ENCODE results near the gene HM13.
"Not testable (repeated sequence)": the region's sequence is repeated elsewhere in the genome, so short reads cannot be mapped to it uniquely, and the experiment has no call there.

The HM13 gene

DNA sequence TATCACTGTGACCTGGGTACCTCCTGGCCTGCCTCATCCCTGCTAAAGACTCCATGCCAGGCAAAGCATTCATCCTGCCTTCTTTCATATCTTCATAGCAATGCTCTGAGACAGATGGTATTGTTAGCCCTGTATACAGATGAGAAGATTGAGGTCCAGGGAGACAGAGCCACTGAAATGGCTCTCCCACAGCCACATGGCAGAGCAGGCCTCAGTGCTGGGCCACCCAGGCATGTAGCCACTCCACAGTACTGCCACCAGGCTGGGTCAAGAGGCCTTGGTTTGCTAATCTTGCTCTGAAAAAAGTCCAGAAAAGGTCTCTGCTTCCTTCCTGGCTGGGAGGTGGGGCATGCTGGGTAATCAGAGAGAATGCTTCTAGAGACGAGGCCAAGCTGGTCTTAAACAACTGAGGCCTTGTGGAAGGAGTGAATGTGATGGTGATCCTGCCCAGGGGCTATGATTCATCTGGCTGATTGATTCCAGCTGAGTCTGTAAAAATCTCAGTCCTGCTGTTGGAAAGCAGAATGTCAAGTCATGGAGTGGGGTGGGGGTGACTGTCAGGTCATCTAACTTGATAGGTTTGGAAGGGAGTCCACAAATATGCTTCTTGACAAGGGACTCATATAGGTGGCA lies 29.8 kb downstream of the HM13 start:
- DNase-seq (ENCODE audit: low read depth): peak; percentile 95

DNA sequence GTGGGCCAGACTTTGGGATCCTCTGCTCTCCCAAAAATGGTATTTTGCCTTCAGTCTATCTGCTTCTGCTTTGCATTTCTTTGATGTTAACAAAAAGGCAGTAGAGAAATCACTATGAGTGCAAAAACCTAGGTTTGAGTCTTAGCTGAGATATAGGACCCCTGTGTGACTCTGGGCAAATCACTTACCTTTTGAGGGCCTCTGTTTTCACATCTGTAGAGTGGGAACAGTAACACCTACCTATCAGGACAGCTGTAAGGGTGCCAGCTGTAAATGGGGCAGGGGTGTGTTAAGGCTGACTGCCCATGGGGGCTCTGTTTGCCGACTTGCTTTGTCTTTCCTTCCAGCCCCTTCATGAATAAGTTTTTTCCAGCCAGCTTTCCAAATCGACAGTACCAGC lies 30.4 kb downstream of the HM13 start:
- no peak for DNase-seq (ENCODE audit: low read depth)

DNA sequence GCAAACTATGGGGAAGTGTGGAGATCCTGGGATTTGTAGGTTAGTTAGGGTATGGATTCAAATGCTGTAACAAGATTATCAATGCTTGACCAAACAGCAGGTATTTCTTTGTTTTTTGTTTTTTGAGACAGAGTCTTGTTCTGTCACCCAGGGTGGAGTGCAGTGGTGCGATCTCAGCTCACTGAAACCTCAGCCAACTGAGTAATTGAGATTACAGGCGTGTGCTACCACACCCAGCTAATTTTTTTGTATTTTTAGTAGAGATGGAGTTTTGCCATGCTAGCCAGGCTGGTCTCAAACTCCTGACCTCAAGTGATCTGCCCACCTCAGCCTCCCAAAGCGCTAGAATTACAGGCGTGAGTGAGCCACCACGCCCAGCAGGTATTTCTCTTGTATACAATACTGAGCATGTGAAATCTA lies 31.4 kb downstream of the HM13 start:
- not testable (repeated sequence) for DNase-seq (ENCODE audit: low read depth)

DNA sequence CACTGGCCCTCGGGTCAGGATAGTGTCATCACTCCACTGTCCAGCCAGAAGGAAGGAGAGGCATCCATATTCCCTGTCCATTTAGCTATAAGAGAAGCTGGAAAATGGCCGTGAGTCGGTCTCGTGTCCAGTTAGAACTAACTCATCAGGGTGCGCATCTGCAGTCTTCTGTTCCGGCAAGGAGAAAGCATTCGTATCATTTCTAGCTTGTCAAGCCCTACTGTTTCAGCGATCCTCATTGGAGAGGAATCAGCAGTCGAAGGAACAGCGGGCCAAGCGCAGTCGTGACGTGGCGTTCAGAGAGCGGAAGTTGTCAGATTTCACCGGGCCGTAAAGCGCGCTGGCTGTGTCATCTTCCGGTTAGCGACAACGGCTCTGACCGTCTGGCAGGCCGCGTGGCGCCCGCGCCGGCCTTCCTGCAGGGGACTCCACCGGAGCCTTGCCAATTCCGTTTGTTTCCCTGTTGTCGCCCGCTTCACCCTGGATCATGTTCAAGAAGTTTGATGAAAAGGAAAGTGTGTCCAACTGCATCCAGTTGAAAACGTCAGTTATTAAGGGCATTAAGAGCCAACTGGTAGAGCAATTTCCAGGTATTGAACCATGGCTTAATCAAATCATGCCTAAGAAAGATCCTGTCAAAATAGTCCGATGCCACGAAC lies 32.9 kb downstream of the HM13 start:
- peak; percentile 89 for DNase-seq (ENCODE audit: low read depth)

DNA sequence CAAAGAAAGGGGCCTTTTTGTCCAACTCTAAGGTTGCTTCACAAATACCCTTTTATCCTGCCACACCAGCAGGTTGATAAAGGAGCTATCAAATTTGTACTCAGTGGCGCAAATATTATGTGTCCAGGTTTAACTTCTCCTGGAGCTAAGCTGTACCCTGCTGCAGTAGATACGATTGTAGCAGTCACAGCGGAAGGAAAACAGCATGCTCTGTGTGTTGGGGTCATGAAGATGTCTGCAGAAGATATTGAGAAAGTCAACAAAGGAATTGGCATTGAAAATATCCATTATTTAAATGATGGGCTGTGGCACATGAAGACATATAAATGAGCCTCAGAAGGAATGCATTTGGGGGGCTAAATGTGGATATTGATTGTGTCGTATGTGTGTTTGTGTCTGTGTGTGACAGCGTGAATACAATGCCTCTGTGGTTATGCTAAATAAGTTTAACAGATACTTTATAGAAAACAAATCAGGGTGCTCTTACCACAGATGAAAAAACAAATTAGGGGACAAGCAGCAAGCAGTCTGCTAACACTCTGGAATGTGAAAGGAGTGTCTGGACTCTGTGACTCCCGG lies 33.6 kb downstream of the HM13 start:
- no peak for DNase-seq (ENCODE audit: low read depth)

DNA sequence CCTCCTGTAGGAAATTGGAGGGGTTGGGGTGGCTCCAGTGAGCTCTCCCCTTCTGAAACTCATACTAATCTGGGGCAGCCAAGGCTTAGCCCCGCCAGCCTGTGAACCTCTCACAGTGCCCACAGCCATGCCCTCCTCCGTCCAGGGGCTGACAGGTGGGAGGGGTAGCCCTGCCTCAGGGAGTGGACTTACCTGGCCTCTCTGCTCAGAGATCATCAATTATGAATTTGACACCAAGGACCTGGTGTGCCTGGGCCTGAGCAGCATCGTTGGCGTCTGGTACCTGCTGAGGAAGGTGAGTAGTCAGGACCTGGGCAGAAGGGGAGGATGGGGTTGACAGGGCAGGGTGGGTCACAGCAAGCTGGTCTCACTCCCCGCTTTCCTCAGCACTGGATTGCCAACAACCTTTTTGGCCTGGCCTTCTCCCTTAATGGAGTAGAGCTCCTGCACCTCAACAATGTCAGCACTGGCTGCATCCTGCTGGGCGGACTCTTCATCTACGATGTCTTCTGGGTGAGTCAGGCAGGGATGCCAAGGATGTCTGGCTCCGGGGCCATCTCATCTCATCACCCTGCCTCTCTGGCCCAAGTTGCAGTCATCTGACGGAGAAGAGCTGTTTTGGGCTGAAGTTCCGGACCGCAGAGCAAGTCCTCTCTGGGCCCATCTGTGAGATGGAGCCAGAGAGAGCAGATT lies 34.7 kb downstream of the HM13 start:
- no peak for DNase-seq (ENCODE audit: low read depth)

DNA sequence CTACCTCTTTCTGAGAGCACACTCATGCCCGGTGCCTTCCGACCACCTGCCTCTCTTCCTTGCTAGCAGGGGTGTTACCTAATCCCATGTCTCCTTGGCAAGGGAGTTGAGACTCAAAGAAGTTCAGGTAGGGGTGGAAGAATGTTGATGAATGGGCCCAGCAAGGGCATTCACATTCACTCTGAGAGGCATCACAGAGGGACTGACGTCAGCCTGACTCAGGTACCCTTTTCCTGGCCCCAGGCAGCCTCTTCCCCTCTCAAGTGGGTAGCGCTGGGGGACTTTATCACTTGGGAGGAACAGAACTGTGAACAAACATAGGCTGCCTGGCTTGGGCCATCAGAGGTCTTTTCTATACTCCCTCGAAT lies 35.3 kb downstream of the HM13 start:
- no peak for DNase-seq (ENCODE audit: low read depth)

DNA sequence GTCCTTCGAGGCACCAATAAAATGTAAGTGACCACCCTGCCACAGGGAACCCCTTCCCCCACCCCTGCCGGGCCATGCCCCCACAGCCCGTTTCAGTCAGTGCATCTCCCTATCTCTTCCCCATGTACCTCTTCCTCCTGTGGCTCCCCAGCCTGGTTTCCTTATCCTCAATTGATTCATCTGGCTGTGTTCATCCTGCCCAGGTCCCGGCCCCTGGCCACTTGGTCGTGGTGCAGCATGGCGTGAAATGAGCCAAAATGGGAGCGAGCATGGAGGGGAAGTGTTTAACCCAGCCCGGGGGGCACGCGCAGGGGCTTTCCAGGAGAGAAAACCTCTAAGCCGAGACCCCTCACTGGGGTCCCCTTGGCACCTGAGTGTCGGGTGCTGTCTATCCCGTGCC lies 35.9 kb downstream of the HM13 start:
- no peak for DNase-seq (ENCODE audit: low read depth)

DNA sequence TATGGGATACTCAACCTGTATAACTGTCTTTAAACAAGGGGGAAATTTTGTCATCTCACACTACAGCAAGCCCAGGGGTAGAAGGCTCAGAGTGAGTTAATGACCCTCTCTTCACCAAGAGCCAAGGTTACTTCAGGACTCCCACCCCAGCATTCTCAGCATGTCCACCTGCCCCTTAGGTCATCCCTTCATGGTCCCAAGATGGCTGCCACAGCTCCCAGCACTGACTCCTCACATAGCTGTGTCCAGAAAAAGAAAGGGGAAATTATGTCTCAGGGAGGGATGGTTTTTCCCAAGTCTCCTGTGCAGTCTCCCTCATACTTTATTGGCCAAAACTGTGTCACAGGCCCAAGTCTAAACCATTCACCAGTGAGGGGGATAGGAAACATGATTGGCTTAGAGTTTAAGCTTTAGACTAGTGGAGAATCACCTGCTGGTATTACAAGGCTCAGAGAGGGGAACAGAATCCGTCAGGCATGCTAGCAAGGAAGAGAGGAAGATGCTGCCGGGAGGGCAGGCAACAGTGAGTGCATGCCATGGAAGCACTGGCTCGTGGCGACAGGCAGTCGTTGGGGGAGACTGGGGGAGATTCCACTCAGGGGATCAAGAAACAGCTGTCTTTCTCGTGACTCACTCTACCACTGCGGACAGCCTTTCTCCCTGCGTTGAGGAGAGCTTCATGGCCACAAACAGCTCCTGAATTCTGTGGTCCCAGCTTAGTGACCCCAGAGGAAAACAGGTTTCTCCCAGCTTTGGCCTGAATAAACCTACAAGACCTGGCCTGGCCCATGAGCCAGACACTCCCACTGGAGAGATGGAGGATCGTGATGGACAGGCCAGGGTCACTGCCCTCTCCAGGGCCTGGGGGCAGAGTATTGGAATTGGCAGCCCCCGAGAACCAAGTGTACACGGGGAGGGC lies 37.2 kb downstream of the HM13 start:
- DNase-seq (ENCODE audit: low read depth): no peak

DNA sequence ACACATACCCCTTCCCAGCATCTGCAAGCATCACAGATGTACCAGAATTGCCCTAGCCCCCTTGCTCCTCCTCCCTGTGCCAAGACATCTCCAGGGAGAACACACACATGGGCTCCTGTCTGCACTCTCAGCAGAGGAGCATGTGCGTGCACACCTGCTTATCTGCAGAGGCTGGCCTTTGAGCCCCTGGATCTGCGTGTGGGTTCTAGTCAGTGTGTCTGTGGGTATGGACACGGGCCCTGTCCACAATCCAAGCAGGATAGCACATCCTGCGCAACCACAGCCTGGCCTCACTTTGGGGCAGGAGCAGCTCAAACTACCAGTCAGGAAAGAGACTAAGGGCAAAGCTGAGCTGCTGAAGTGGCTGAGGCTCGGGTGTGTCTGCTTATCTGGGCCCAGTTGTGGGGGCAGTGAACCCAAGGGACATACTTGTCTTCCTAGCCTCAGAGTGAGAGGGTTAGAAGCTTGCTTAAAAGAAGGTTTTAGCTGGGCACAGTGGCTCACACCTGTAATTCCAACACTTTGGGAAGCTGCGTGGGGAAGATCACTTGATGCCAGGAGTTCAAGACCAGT lies 41.0 kb downstream of the HM13 start:
- DNase-seq (ENCODE audit: low read depth): no peak

DNA sequence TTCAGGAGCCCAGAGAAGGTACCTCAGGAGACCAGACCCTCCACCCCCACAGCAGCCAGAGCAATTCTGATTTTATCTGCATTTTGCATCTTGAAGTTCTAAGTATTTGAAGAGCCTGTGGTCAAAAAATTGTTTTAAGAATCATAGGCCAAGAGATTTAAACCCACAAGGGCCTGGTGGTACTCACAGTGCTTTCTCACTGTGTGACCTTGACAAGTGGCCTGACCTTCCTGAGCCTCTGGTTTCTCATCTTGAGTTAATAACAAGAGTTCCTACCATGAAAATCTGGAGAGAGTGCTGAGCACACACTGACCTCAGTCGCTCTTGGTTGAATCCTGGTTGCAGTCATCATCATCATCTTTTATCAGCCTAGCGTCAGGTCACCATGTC lies 45.5 kb downstream of the HM13 start:
- DNase-seq (ENCODE audit: low read depth): no peak

DNA sequence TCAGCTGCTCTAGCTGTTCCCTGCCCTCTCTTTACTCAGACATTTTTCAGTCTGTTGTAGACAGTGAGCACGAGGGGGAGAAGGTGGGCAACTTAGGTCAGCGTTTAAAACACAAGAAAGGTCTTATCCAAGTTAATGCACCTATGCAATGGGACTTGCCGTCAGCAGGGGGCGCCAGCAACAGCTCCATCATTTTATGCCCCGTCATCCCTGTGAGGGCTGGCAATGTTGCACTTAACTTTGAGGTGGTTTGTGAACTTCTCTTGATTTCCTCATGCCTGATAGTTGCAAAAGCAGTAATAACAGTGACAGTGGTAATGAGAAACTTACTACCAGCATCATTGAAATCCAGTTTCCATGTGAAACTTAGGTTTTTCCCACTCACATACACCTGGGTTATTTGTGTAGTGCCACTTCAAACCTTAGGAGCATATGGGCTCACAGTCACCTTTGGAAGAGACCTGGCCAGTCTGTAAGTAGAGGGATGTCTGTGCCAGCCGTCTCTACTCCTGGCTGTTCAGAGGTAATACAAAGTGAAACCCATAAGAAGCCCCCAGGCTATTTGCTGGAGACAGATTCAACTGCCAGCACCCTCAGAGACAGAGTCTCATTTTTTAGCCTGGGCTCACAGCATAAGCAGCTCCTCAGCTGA lies 46.0 kb downstream of the HM13 start:
- DNase-seq (ENCODE audit: low read depth): peak; percentile 94

DNA sequence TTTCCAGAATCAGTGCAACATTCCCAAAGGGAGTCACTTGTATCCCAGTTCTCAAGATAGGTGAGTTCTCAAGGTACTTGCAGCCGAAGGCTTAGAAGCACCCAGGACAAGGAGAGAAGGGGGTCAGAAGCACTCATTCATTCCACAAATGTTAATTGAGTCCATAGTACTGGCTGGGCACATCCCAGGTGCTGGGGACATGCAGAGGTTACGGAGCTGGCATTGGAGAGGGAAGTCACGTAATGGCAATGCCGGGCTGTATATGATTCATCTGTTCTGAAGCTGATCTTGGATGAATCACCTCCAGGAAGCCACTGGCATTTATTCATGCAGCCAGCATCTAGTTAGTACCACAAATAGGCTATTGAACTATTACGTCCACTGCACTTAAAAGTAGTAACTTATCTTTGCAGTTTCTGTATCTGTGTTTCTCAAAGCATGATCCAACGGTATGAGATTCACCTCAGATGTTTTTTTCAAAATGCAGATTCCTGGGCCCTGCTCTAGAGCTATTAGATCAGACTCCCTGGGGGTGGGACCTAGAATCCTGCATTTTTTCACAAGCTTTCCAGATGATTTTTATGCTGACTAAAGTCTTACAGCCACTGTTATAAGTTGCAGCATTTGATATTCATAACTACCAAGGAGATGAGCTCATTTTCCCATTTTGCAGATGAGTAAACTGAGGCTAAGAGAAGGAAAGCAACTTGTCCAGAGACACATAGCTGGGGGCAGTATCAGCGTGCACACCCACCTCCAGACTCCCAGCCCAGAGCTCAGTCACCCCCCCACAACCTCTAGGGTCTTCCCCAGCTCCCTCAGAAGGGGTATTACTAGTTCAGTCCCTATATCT lies 46.7 kb downstream of the HM13 start:
- peak; percentile 96 for DNase-seq (ENCODE audit: low read depth)

DNA sequence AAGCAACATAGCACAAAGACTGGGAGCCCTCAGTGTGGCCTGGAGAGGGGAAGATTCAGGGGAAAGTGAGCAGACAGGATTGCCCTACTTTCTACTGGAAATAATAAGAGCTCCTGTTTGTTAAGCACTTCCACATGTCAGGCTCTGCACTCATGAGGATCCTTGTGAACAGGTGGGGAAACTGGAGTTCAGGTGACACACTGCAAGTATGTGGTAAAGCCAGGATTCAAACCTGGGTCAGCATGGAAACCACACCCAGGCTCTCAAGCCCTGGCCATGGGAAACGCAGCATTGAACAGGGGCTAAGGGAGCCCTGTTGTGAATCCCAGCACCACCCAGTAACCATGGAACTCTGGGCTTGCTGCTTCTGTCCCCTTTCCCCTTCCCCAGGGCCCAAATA lies 48.0 kb downstream of the HM13 start:
- no peak for DNase-seq (ENCODE audit: low read depth)

DNA sequence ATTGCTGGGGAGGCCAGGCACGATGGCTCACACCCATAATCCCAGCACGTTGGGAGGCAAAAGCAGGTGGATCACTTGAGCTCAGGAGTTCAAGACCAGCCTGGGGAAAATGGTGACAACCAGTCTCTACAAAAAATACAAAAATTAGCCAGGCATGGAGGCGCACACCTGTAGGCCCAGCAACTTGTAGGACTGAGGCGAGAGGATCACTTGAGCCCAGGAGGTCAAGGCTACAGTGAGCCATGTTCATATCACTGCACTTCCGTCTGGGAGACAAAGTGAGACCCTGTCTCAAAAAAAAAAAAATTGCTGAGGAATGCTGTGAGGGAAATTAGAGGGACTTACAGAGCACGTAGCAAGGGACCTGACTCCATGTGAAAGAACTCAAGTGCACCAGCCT lies 50.0 kb downstream of the HM13 start:
- no peak for DNase-seq (ENCODE audit: low read depth)

DNA sequence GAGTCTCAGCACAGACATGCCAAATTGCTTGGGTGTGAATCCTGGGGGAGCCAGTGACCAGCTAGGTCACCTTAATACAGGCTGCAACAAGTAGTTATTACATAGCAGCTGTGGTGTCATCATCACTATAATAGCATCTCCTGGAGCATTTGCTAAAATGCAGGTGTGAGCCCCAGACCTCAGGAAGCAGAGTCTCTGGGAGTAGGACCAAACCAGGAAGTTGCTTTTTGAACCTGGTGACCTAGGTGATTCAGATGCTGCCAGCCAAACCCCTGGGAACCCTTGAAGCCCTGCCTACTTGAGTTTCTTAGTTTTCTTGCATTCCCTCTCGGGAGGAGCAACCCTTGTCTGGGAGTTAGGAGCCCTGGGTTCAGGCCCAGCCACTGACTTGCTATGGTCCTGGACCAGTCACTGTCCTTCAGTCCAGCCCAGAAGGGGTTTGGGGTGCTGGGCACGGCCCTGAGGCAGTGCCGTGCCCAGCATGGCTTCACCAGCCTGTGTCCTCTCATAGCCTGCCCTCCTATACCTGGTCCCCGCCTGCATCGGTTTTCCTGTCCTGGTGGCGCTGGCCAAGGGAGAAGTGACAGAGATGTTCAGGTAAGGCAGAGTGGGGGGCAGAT lies 51.6 kb downstream of the HM13 start:
- DNase-seq (ENCODE audit: low read depth): no peak

DNA sequence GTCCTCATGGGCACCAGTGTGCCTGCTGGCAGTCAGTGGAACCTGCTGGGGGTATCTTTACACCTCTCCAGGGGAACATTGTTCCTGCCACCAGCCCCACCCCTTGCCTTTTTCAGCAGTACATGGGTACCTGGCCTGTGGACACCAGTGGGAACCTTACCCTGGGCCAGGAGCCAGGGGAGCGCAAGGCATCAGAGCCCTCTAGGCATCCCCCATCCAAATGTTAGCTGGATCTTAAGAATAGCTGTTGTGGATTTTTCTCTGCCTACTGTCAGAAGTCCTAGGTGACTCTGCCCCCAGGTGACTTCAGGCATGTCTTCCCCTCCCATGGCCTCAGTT lies 52.0 kb downstream of the HM13 start:
- no peak for DNase-seq (ENCODE audit: low read depth)

DNA sequence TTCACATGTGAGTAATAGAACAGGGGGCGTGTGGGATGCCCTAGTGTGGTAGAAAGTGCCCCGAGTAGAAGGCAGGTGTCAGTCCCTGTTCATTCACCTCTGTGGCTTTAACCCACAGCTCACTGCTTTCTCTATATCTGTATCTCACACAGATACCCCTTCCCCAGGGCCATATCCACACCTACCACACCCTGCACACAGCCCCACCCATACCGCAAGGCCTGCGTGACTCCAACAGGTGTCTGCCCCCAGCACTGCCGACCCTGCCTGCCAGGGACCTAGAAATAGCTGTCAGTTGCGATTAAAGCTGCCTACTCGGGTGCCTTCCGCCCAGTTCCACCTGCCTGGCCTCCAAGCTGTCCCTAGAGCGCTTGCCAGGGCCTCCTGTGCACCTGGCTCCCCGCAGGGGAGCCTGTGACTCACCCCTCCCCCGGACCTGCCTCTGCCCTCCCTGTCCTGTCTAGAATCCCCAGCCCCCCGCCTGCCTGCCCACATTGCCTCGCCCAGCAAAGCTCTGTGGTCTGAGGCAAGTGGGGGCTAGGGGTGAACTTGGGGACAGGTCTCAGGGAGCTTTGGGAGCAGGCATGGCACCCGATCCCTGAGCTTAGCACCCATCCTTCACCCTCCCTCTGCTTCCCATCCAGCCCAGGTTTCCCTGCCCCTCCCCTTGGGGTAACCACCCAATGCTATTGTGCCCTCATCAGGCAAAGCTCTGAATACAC lies 52.6 kb downstream of the HM13 start:
- DNase-seq (ENCODE audit: low read depth): no peak

DNA sequence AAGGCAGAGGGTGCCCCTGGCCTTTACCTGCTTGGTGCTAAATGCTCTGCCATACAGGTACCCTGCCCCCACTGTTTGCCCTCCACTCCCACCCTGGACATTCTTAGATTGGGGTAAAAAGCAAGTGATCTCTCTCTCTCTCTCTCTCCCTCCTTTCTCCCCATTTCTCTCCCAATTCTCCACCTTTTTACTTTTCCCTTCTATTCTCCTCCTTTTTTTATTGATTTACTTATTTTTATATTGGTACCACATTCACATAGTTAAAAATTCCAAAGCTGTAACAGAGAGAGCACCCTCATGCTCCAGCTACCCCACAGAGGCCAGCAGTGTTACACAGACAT lies 53.1 kb downstream of the HM13 start:
- no peak for DNase-seq (ENCODE audit: low read depth)
